Heart left ventricle (tissue), 16 donors: ENCODE measurements around the gene MYO5A. TPM values are rescaled to one million over a fixed set of nuclear protein-coding genes. Genes with fewer than 3 reads are reported as not detected.

Source experiments
- ATAC-seq, 4 donors: fragments of 200-7000 bp; cut with Tn5 transposase; one replicate each; pipeline ENCODE4 v1.9.1; 2020 to 2022; ENCODE audit warnings: moderate library complexity in 4 of 4, mild to moderate bottlenecking in 3 of 4, moderate number of reproducible peaks in 1 of 4
- DNase-seq, 5 donors: peaks; one replicate each; pipeline ENCODE4 v3.0.0-alpha.2; 2020
- H3K27ac ChIP-seq, 12 donors: fragments of 200-600 bp; sonication (generic) in 4 of 12; one replicate each; pipeline versions ENCODE4 v1.5.0 to v1.8.0; 2016 to 2022; ENCODE audit warnings: mild to moderate bottlenecking in 2 of 12
- H3K27me3 ChIP-seq, 9 donors: fragments of 200-600 bp; sonication (generic) in 2 of 9; one replicate each; pipeline versions ENCODE4 v1.5.1 to v1.8.0; 2016 to 2022; ENCODE audit warnings: mild to moderate bottlenecking in 3 of 9
- H3K36me3 ChIP-seq, 9 donors: fragments of 200-600 bp; sonication (generic) in 2 of 9; one replicate each; pipeline versions ENCODE4 v1.5.0 to v1.8.0; 2018 to 2022; ENCODE audit warnings: mild to moderate bottlenecking in 2 of 9
- H3K4me1 ChIP-seq, 12 donors: fragments of 200-600 bp; sonication (generic) in 4 of 12; one replicate each; pipeline versions ENCODE4 v1.5.0 to v1.8.0; 2016 to 2022; ENCODE audit warnings: mild to moderate bottlenecking in 3 of 12
- H3K4me3 ChIP-seq, 12 donors: fragments of 200-600 bp; sonication (generic) in 4 of 12; one replicate each; pipeline versions ENCODE4 v1.5.0 to v1.8.0; 2017 to 2022; ENCODE audit warnings: mild to moderate bottlenecking in 9 of 12, moderate library complexity in 4 of 12
- H3K9me3 ChIP-seq, 12 donors: fragments of 200-600 bp; sonication (generic) in 4 of 12; one replicate each; pipeline versions ENCODE4 v1.5.0 to v1.8.0; 2016 to 2022; ENCODE audit warnings: mild to moderate bottlenecking in 1 of 12
- CTCF ChIP-seq, 12 donors: fragments of 200-600 bp; sonication (generic) in 4 of 12; IDR thresholded peaks; one replicate each; pipeline versions ENCODE4 v1.5.0 to v1.8.0; 2018 to 2022; ENCODE audit warnings: antibody characterized with exemption in 12 of 12, mild to moderate bottlenecking in 5 of 12
- POLR2A ChIP-seq, 2 donors: fragments of 450-650 bp; IDR thresholded peaks; one replicate each; pipeline ENCODE4 v1.6.1; 2017; ENCODE audit warnings: antibody characterized with exemption in 2 of 2, mild to moderate bottlenecking in 2 of 2, moderate library complexity in 2 of 2
- WGBS, 4 donors: extraction: QIAGEN DNeasy Blood & Tissue Kit in 2 of 4; methylation state at CpG; one replicate each; pipeline versions ENCODE4 v1.1.5 to v1.1.7; 2013 to 2018; 5-methylcytosine and 5-hydroxymethylcytosine counted together
- intact Hi-C, 10 donors: fragments of 100-400 bp; cut with DNase I; formaldehyde crosslinking; loops; one replicate each; pipeline versions ENCODE4 v1.11.1 to v1.14.2; 2022
- polyA plus RNA-seq, 2 donors: library from polyadenylated mRNA; stranded (reverse); fragments of 200-250 nt; gene quantifications; one replicate each; pipeline ENCODE4 v1.2.3, GENCODE V29; 2013
- total RNA-seq, 9 donors: library from RNA; depleted of rRNA in 2 of 9; stranded (reverse); fragments of >200 nt in 2 of 9; fragmentation: NEBNext Ultra II Directional in 3 of 9; extraction: Animal tissue kit (Norgen Biotek cat#: 25700) in 3 of 9; gene quantifications; one replicate each; pipeline versions ENCODE4 v1.1.0 to v1.2.4, GENCODE V29; 2016 to 2023
- donor health status: ischemic (EF 13 %, LVEDD 7.1; RV severe dilation, severe dysfunction).
- donor health status: healthy with polysubstance abuse.
- donor health status: DM: no; HTN: yes; CAD: no.
- donor health status: DM: no; HTN: no; CAD: no.
- donor health status: ischemic (EF 25% LVEDD 6.9; RV normal size, moderate dysfunction).
- donor health status: ischemic (EF 25% LVEDD 5.7; RV mildly dilated, moderate dysfunction).
- donor health status: healthy.
- donor health status: DM: yes; HTN: yes; CAD: no.
- donor health status: ischemic (EF 35%, LVEDD 5.7; RV mildly dilated, moderate dysfunction).
- donor health status: nonischemic (EF 11% LVEDD 7.7; RV severe dilation, severe dysfunction).
- donor health status: DM: yes; HTN: yes; CAD: no.
- donor health status: PGD.
- donor health status: ischemic (EF 29% LVEDD 5.4; RV normal size, mild dysfunction).
- donor health status: nonischemic (EF 23%, LVEDD 6.1; RV moderate dilation, normal function).

The MYO5A gene
- total and polyA plus RNA-seq, 11 donors: 3.2 to 29.6 (median 6.9) TPM

GRCh38 chr15:52307847-52308246 is 220.8 kb downstream of the MYO5A start:
- H3K4me1 ChIP-seq: peaks cover 0 to 13% (median 5%) of the 10 kb centered on the region in 12 donors
- DNase-seq (no peak), ATAC-seq (no peak)
- no peak overlapping the region for H3K4me3 ChIP-seq
- peaks cover 0 to 35% (median 15%) of the 10 kb centered on the region in 9 donors for H3K36me3 ChIP-seq
- TF ChIP-seq CTCF (IDR thresholded peaks at IDR 0.05) (no peak), POLR2A (IDR thresholded peaks at IDR 0.05) (no peak)
- 95 to 98% (median 96%) methylated on average over 4 of the region's 4 CpGs for WGBS, 4 donors
- intact Hi-C loops: no loop called here
- H3K27me3 ChIP-seq: no peaks in the 10 kb centered on the region
- no peaks in the 10 kb centered on the region for H3K9me3 ChIP-seq
- H3K27ac ChIP-seq: no peak overlapping the region

- Histone ChIP-seq H3K27me3 (no peaks in the 10 kb centered on the region), H3K27ac (no peak overlapping the region), H3K36me3 (peaks cover 0 to 22% (median 3%) of the 10 kb centered on the region in 9 donors), H3K4me3 (no peak overlapping the region), H3K9me3 (no peaks in the 10 kb centered on the region), H3K4me1 (peaks cover 0 to 13% (median 5%) of the 10 kb centered on the region in 12 donors)
- ATAC-seq: no peak
- intact Hi-C loops: no loop called here
- DNase-seq: no peak
- WGBS, 4 donors: 40 to 100% (median 73%) methylated on average over 1 of the region's 1 CpG
- TF ChIP-seq CTCF (IDR thresholded peaks at IDR 0.05): no peak
- no peak for TF ChIP-seq POLR2A (IDR thresholded peaks at IDR 0.05)
Measured at GRCh38 chr15:52306270-52306669, 222.4 kb downstream of the MYO5A start.

- no peaks in the 10 kb centered on the region for H3K27me3 ChIP-seq
- TF ChIP-seq POLR2A (IDR thresholded peaks at IDR 0.05): no peak
- no peak for TF ChIP-seq CTCF (IDR thresholded peaks at IDR 0.05)
- ATAC-seq (no peak), DNase-seq (no peak)
- no peak overlapping the region for H3K4me3 ChIP-seq
- peaks cover 0 to 2% (median 0%) of the 10 kb centered on the region in 12 donors for H3K4me1 ChIP-seq
- intact Hi-C loops: no loop called here
- H3K9me3 ChIP-seq: no peaks in the 10 kb centered on the region
- no peak overlapping the region for H3K27ac ChIP-seq
- H3K36me3 ChIP-seq: no peaks in the 10 kb centered on the region
- 59 to 72% (median 67%) methylated on average over 3 of the region's 3 CpGs for WGBS, 4 donors
Measured at GRCh38 chr15:52303093-52303772, 225.4 kb downstream of the MYO5A start.

- no peak for TF ChIP-seq CTCF (IDR thresholded peaks at IDR 0.05)
- TF ChIP-seq POLR2A (IDR thresholded peaks at IDR 0.05): no peak
- ATAC-seq (no peak), DNase-seq (no peak)
- Histone ChIP-seq H3K27ac (no peak overlapping the region), H3K4me1 (peaks cover 0 to 1% (median 0%) of the 10 kb centered on the region in 12 donors), H3K36me3 (no peaks in the 10 kb centered on the region), H3K27me3 (peaks cover 0 to 3% (median 0%) of the 10 kb centered on the region in 9 donors), H3K4me3 (no peak overlapping the region), H3K9me3 (no peaks in the 10 kb centered on the region)
- 91 to 99% (median 96%) methylated on average over 2 of the region's 2 CpGs for WGBS, 4 donors
- intact Hi-C loops: no loop called here
Measured at GRCh38 chr15:52301265-52301847, 227.3 kb downstream of the MYO5A start.
